T-helper 2 cell (primary cell): ENCODE data around the gene COX15.
"Not testable (repeated sequence)": the region's sequence is repeated elsewhere in the genome, so short reads cannot be mapped to it uniquely, and the experiment has no call there.

Experiments
- DNase-seq, 5 experiments: peaks; one replicate each; pipeline versions ENCODE4 v3.0.0 to v3.0.0-alpha.2; 2012 to 2022
- total RNA-seq, 2 donors: gene quantifications; one replicate each; lab custom pipeline; 2026; lab: John Stamatoyannopoulos, UW

COX15 gene
- 5.3 to 20.7 reads per million in 2 donors for total RNA-seq

DNA sequence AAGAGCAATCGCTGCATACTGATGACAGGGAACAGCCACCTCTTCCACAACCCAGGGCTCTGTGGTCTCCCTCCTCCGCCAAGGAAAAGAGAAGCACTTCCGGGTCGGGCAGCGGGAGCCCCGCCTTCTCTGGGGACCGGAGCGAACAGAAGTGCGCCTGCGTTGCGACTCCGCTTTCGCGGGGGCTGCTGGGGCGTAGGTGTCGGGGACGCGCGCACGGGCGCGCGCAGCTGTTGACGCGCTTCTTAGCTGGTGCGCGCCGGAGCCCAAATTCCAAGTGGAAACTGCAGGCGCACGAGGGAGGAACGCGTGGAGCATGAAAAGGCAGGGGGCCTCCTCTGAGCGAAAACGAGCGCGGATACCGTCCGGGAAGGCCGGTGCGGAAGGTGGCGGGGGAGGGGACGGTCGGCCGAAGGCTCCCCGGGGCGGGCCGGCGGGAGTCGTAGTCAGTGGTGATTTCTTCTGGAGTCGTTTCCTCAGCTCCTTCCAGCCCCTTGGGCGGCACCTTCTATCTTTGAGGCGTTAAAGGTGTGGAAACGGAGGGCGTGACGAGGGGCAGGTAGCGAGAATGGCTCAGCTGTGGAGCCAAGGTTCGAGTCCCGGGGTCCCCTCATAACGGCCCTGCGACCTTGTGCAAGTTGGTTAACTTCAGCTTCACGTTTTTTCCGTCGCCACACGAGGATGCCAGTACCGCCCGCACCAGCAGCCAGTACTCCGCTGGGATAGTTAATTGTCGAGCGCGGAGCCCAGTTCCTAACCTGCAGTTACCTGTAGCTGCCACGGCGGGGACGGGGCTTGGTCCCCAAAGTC lies at the start of gene COX15, which contains the start of gene CUTC:
Gene COX15 (minus strand): TSS at position 95 of the 810 bp plus-strand sequence. CDS start 78 bp downstream, at position 17.
Gene CUTC (plus strand): TSS at position 202 of the 810 bp plus-strand sequence. CDS start 115 bp downstream, at position 317.
- DNase-seq = peak; percentile 85 to 97 (median 93)

GRCh38 chr10:99779335-99779734 lies 47.4 kb upstream of the COX15 start:
- peak in 1 of 5 experiments; percentile 13 for DNase-seq

GRCh38 chr10:99777918-99778714 lies 46.2 kb upstream of the COX15 start:
- no peak for DNase-seq

GRCh38 chr10:99775850-99776249 lies 43.9 kb upstream of the COX15 start:
- peak in 1 of 5 experiments; percentile 10 for DNase-seq

- DNase-seq = no peak
Observed at GRCh38 chr10:99770408-99771045, 38.6 kb upstream of the COX15 start.

- DNase-seq = no peak
Observed at GRCh38 chr10:99769706-99770105, 37.8 kb upstream of the COX15 start.

GRCh38 chr10:99768556-99768955 lies 36.6 kb upstream of the COX15 start:
- DNase-seq = no peak

GRCh38 chr10:99767901-99768300 lies 36.0 kb upstream of the COX15 start:
- DNase-seq = no peak

GRCh38 chr10:99766302-99766681 lies 34.4 kb upstream of the COX15 start:
- peak in 2 of 5 experiments; percentile 7 to 73 for DNase-seq

GRCh38 chr10:99765672-99766301 lies 33.9 kb upstream of the COX15 start:
- no peak for DNase-seq

DNA sequence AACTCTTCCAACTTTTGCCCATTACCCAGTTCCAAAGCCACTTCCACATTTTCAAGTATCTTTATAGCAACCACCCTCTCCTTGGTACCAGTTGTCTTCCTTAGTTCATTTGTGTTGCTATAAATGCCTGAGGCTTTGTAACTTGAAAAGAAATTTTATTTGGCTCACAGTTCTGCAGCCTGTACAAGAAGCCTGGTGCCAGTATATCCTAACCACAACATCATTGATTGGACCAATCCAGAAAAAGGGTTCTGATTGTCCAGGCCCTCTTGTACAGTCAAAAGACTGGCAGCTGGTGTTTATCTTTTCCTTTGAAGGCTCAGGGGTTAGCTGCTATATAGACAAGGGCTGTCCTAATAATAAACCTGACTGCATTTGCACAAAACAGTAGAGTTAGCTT lies 29.4 kb upstream of the COX15 start:
- no peak for DNase-seq

DNA sequence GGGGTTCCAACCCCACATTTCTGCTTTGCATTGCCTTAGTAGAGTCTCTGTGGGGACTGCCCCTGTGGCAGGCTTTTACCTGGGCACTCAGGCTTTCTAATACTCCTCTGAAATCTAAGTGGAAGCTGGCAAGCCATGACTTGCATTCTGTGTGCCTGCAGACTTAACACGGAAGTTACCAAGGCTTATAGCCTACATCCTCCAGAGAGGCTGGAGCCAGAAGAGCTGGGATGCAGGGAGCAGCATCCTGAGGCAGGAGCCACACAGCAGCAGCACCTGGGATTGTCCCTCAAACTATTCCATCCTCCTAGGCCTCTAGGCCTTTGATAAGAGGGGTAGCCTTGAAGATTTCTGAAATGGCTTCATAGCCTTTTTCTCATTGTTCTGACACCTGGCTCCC lies 28.4 kb upstream of the COX15 start:
- DNase-seq = no peak

DNA sequence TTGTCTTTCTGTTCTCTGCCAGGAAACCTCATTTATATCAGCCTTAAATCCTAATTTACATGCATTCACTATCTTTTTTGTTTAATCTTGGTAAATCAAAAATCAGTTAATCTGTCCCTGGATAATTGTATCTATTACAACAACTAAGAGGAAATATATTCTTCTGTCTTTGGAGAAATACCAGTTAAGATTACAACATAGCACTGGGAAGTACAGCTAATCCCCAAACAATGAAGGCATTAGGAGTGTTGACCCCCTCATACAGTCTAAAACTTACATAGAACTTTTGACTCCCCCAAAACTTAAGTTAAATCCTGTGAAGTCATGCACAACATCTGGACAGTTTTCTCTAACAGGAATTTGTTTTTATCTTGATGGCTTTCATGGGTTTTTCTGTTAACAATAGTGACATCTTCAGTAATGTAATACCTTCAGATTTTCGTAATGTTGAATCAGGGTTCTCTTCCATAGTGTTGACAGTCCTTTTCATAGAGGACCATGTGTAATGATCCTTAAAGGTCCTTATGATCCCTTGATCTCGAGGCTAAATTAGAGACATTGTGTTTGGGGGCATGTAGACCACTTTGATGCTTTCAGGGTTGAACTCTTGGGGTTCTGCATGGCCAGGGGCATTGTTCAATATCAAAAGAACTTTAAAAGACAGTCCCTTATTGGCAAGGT lies 26.4 kb upstream of the COX15 start:
- DNase-seq = no peak

DNA sequence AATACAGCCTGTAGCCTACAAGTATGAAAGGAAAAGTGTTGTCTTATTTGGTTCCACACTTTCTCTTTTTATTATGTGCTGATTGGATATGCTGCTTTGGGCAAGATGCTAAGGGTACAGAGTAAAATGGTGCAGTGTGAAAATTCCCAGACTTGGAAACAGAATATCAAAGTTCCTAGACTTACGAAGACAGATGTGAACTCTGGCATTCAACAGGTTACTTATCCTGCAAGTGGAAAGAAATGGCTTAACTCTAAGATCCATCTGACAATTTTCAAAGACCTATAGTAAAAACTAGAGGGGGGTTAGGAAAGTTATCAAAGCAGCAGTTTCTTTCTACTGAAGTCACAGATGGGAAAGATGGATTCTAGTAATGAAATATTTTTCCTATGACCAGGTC lies 24.2 kb upstream of the COX15 start:
- DNase-seq = no peak

- DNase-seq = no peak
Observed at GRCh38 chr10:99754670-99755069, 22.7 kb upstream of the COX15 start.

GRCh38 chr10:99750641-99751040 lies 18.7 kb upstream of the COX15 start:
- DNase-seq = no peak

DNA sequence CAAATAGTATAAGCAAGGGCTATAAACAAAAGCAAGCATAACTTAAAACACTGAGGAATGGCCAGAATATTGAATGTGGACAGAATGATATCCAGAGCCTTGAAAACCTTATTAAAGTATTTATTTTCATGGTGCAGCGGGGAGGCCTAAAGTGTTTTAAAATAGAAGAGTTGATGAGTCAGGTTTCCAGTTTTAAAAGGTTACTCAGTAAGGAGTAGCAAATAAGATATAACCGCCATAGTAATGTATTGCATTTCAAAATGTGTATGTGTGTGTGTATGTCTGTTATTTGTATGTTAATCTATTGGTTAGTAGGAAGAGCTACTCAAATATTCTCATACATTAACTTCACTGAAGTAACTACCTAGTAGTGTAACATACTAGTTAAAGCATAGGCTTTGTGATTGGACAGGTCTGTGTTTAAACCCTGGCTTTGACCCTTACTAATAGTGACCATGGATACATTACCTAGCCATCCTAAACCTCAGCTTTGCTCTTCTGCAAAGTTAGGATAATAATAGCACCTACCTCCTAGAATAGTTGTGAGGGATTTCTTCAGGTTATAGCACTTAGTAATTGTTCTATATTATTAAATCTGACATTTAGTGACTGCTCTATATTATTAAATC lies 17.0 kb upstream of the COX15 start:
- no peak for DNase-seq

DNA sequence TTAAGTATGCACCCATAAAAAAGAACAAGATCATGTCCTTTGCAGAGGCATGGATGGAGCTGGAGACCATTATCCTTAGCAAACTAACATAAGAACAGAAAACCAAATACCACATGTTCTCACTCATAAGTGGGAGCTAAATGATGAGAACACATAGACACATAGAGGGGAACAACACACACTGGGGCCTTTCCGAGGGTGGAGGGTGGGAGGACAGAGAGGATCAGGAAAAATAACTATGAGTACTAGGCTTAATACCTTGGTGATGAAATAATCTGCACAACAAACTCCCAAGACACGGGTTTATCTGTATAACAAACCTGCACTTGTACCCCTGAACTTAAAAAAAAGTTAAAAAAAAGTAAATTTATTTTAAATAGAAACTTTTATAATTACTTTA lies 14.2 kb upstream of the COX15 start:
- DNase-seq = not testable (repeated sequence)

GRCh38 chr10:99743841-99744240 lies 11.9 kb upstream of the COX15 start:
- no peak for DNase-seq

DNA sequence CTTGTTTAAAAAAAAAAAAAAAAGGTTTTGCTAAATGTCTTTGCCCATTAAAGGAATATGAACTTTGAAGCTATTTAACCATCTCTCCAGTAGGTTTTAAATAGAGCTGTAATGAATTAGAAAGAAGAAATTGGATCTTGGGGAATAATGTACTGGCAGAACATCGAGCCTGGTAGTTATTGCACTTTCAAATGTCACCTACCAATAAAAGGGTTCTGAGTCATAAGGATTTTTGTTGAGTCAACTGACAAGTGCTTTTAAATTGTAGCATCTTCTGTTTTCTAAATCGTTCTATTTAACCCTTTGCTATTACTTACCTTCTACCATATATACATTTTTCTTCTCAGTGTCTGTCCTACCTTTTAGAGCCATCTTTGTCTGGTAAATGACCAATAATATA lies 10.8 kb upstream of the COX15 start:
- DNase-seq = no peak

DNA sequence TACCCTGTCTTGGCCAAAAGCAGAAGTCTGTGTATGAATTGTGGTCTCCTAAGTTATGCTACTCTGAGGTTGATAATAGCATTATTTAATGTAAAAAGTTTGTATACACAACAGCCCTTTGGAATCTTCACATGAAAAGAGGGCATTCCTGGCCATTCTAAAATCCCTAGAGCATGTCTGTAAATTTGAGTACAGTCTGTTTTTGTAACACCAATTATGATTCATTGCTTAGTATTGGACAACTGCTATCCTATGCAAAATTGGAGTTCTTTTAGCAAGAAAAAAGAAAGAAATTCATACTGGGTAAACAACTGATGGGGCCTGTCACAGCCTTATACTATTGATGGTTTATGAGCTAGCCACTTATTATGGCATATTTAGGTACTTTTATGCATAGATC lies 10.3 kb upstream of the COX15 start:
- DNase-seq = no peak
